HCT116 (cell line): ENCODE results near the gene GRIP1. TPM values are rescaled to one million over a fixed set of nuclear protein-coding genes. Genes with fewer than 3 reads are reported as not detected.

Source experiments
- ATAC-seq: fragments of 200-7000 bp; cut with Tn5 transposase; 2 replicates; pipeline ENCODE4 v1.9.1; 2020; ENCODE audit warnings: mild to moderate bottlenecking, moderate library complexity
- BruUV-seq: library from RNA; stranded (reverse); fragments of 400-500 nt; replicated peaks from 2 replicates; lab custom pipeline; 2021; lab: Mats Ljungman, UMichigan
- CTCF ChIA-PET: fragments of 300-600 bp; sonication (Branson Sonifier 250); formaldehyde crosslinking; loops from one replicate; lab custom pipeline; 2021; ENCODE audit warnings: antibody characterized with exemption; lab: Charles Lee
- POLR2A ChIA-PET: fragments of 300-600, 350-600 bp; sonication (Branson Sonifier 250); formaldehyde crosslinking; loops from one replicate; lab custom pipeline; 2021; ENCODE audit warnings: antibody characterized with exemption; lab: Charles Lee
- RAD21 ChIA-PET, 2 experiments: fragments of 300-600 bp; sonication (Branson Sonifier 250); formaldehyde crosslinking; loops; one replicate each; lab custom pipeline; 2023; ENCODE audit warnings: low total read pairs in 2 of 2; ENCODE audit not compliant: uncharacterized antibody in 2 of 2, unreplicated experiment in 2 of 2, low non-redundant PET in 1 of 2; lab: Charles Lee
- DNase-seq: peaks from one replicate; pipeline ENCODE4 v3.0.0-alpha.2; 2010; ENCODE audit warnings: low read depth, low spot score
- H2AFZ ChIP-seq: fragments of 200-600 bp; shearing (Covaris generic), sonication (generic); 2 replicates; pipeline ENCODE4 v1.6.1; 2017; ENCODE audit warnings: low read depth, mixed run types, mixed read lengths, antibody characterized with exemption, low read length; ENCODE audit not compliant: poor library complexity, severe bottlenecking
- H3K27ac ChIP-seq: 2 replicates; pipeline ENCODE4 v1.5.1; 2012; ENCODE audit warnings: low read depth, low read length
- H3K27me3 ChIP-seq: fragments of 200-600 bp; sonication (generic); 2 replicates; pipeline ENCODE4 v1.6.1; 2016; ENCODE audit warnings: mixed run types, low read length, mixed read lengths; ENCODE audit not compliant: insufficient read depth
- H3K36me3 ChIP-seq, 2 experiments: fragments of 200-500 bp in 1 of 2; fragments of 200-600 bp in 1 of 2; sonication (Bioruptor generic) in 1 of 2; sonication (generic) in 1 of 2; 2 replicates each; pipeline versions ENCODE4 v1.5.1 to v1.6.1; 2014 to 2016; ENCODE audit warnings: low read length in 2 of 2, inconsistent platforms in 1 of 2, mixed read lengths in 1 of 2, mixed run types in 1 of 2; ENCODE audit not compliant: insufficient read depth in 2 of 2, control insufficient read depth in 1 of 2
- H3K4me1 ChIP-seq, 2 experiments: fragments of 200-600 bp in 1 of 2; sonication (generic) in 1 of 2; 2 replicates each; pipeline versions ENCODE4 v1.5.1 to v1.6.1; 2012 to 2017; ENCODE audit warnings: low read length in 2 of 2, inconsistent platforms in 1 of 2, mild to moderate bottlenecking in 1 of 2, mixed read lengths in 1 of 2, mixed run types in 1 of 2, moderate library complexity in 1 of 2; ENCODE audit not compliant: insufficient read depth in 2 of 2, control insufficient read depth in 1 of 2
- H3K4me2 ChIP-seq: fragments of 200-600 bp; sonication (generic); 2 replicates; pipeline ENCODE4 v1.6.1; 2017; ENCODE audit warnings: mixed run types, low read length, mixed read lengths
- H3K4me3 ChIP-seq, 2 experiments: fragments of 200-600 bp in 1 of 2; sonication (generic) in 1 of 2; replicated peaks in 1 of 2; 2 replicates each; pipeline ENCODE4 v1.5.1; 2011 to 2016; ENCODE audit warnings: low read length in 2 of 2, control low read depth in 1 of 2, low read depth in 1 of 2, mild to moderate bottlenecking in 1 of 2, mixed read lengths in 1 of 2, mixed run types in 1 of 2
- H3K79me2 ChIP-seq: fragments of 200-600 bp; sonication (generic); 2 replicates; pipeline ENCODE4 v1.6.1; 2017; ENCODE audit warnings: mild to moderate bottlenecking, mixed run types, low read length, moderate library complexity, mixed read lengths; ENCODE audit not compliant: insufficient read depth
- H3K9ac ChIP-seq: fragments of 200-600 bp; sonication (generic); 2 replicates; pipeline ENCODE4 v1.6.1; 2016; ENCODE audit warnings: low read length, mixed read lengths
- H3K9me2 ChIP-seq: fragments of 200-600 bp; sonication (generic), shearing (Covaris generic); 2 replicates; pipeline ENCODE4 v1.6.1; 2017; ENCODE audit warnings: mixed run types, mild to moderate bottlenecking, moderate library complexity; ENCODE audit not compliant: insufficient read depth
- H3K9me3 ChIP-seq, 2 experiments: fragments of 200-500 bp in 1 of 2; fragments of 200-600 bp in 1 of 2; sonication (Bioruptor generic) in 1 of 2; sonication (generic) in 1 of 2; 2 replicates each; pipeline ENCODE4 v1.6.1; 2014 to 2017; ENCODE audit warnings: low read length in 2 of 2, mixed read lengths in 2 of 2, inconsistent platforms in 1 of 2, low read depth in 1 of 2, mild to moderate bottlenecking in 1 of 2, mixed run types in 1 of 2, moderate library complexity in 1 of 2; ENCODE audit not compliant: control insufficient read depth in 1 of 2, insufficient read depth in 1 of 2
- H4K20me1 ChIP-seq: fragments of 200-600 bp; sonication (generic), shearing (Covaris generic); 2 replicates; pipeline ENCODE4 v1.6.1; 2017; ENCODE audit warnings: mixed run types, mild to moderate bottlenecking, moderate library complexity; ENCODE audit not compliant: insufficient read depth
- ATF3 ChIP-seq: IDR thresholded peaks from 2 replicates; pipeline ENCODE4 v1.6.1; 2012
- CBX3 ChIP-seq: IDR thresholded peaks from 2 replicates; pipeline ENCODE4 v1.6.1; 2012; ENCODE audit warnings: low read depth
- CTCF ChIP-seq, 3 experiments: fragments of 200-600 bp in 1 of 3; sonication (generic) in 1 of 3; IDR thresholded peaks in 2 of 3; conservative IDR thresholded peaks in 1 of 3; 2 replicates each; pipeline ENCODE4 v1.5.1; 2012 to 2017; ENCODE audit warnings: low read depth in 2 of 3, low read length in 2 of 3, antibody characterized with exemption in 1 of 3, borderline replicate concordance in 1 of 3, control low read depth in 1 of 3, mild to moderate bottlenecking in 1 of 3, mixed read lengths in 1 of 3, mixed run types in 1 of 3, moderate library complexity in 1 of 3; ENCODE audit not compliant: insufficient read depth in 1 of 3
- ELF1 ChIP-seq: IDR thresholded peaks from 2 replicates; pipeline ENCODE4 v1.6.1; 2012; ENCODE audit warnings: low read depth, borderline replicate concordance
- FOSL1 ChIP-seq: IDR thresholded peaks from 2 replicates; pipeline ENCODE4 v1.6.1; 2012; ENCODE audit warnings: low read depth
- MAX ChIP-seq: IDR thresholded peaks from 2 replicates; pipeline ENCODE4 v1.6.1; 2012
- POLR2A ChIP-seq: IDR thresholded peaks from 2 replicates; pipeline ENCODE4 v1.7.0; 2011; ENCODE audit warnings: borderline replicate concordance; ENCODE audit not compliant: insufficient read depth, insufficient read length; ENCODE audit errors: extremely low read depth
- SP1 ChIP-seq: IDR thresholded peaks from 2 replicates; pipeline ENCODE4 v1.6.1; 2012; ENCODE audit warnings: low read depth
- YY1 ChIP-seq: IDR thresholded peaks from 2 replicates; pipeline ENCODE4 v1.6.1; 2011; ENCODE audit warnings: low read length, low read depth, moderate library complexity, mild to moderate bottlenecking; ENCODE audit not compliant: insufficient replicate concordance; ENCODE audit errors: extremely low read depth
- intact Hi-C: fragments of 100-400 bp; cut with micrococcal nuclease; formaldehyde crosslinking; loops from 2 replicates; pipeline ENCODE4 v1.10.0; 2022
- total RNA-seq: library from RNA; stranded (reverse); gene quantifications from one replicate; pipeline ENCODE4 v1.2.1, GENCODE V29; 2021; ENCODE audit not compliant: unreplicated experiment

Gene GRIP1
- total RNA-seq, 1 experiment from 2014 or later = not detected

- H3K27me3 ChIP-seq = peaks cover 89% of the 10 kb centered on the region
- H3K9ac ChIP-seq = no peak overlapping the region
- H3K79me2 ChIP-seq = no peaks in the 10 kb centered on the region
- no peaks in the 10 kb centered on the region for H3K36me3 ChIP-seq
- H2AFZ ChIP-seq = no peak overlapping the region
- ChIA-PET POLR2A (no interaction called here), RAD21 (no interaction called here), CTCF (no interaction called here)
- H3K4me3 ChIP-seq = no peak overlapping the region
- no peaks in the 10 kb centered on the region for H3K9me3 ChIP-seq
- H3K4me1 ChIP-seq = no peaks in the 10 kb centered on the region
- DNase-seq = no peak
- intact Hi-C loops = no loop called here
- no peak overlapping the region for H3K27ac ChIP-seq
- no peaks in the 10 kb centered on the region for H3K9me2 ChIP-seq
- ATAC-seq = no peak
- H3K4me2 ChIP-seq = no peak overlapping the region
- BruUV-seq = no TSS peak
- no peaks in the 10 kb centered on the region for H4K20me1 ChIP-seq
- no peak for TF ChIP-seq SP1
- no peak for TF ChIP-seq ELF1
- no peak for TF ChIP-seq FOSL1
- TF ChIP-seq CBX3 = no peak
- TF ChIP-seq YY1 = no peak
- no peak for TF ChIP-seq MAX
- no peak for TF ChIP-seq POLR2A
- TF ChIP-seq CTCF (IDR thresholded peaks at IDR 0.05 in 2 of 3, conservative IDR thresholded peaks at IDR 0.05 in 1 of 3; ENCODE audit: borderline replicate concordance in 1 of 3, insufficient read depth in 1 of 3, low read depth in 2 of 3, low read length in 2 of 3) = no peak
- no peak for TF ChIP-seq ATF3
These were observed 697 bp upstream of the GRIP1 start for GRCh38 chr12:66679461-66680084.
